Small intestine (tissue), 7 donors: Measurements from ENCODE around the gene PDE11A. TPM values are rescaled to one million over a fixed set of nuclear protein-coding genes. Genes with fewer than 3 reads are reported as not detected.
"Not testable (repeated sequence)": the region's sequence is repeated elsewhere in the genome, so short reads cannot be mapped to it uniquely, and the experiment has no call there.

ENCODE experiments used
- DNase-seq, 2 donors: peaks; one replicate each; pipeline versions ENCODE4 v3.0.0 to v3.0.0-alpha.2; 2013
- FAIRE-seq: peaks from 2 replicates; lab custom pipeline; 2012; peaks lifted over from hg19 to GRCh38; lab: Jason Lieb, UNC
- H3K27ac ChIP-seq, 3 donors: one replicate each; pipeline ENCODE4 v1.5.1; 2013; ENCODE audit warnings: low read length in 2 of 3, mild to moderate bottlenecking in 2 of 3, control low read depth in 1 of 3, inconsistent platforms in 1 of 3, low read depth in 1 of 3, moderate library complexity in 1 of 3
- H3K27me3 ChIP-seq, 3 donors: one replicate each; pipeline ENCODE4 v1.6.1; 2013; ENCODE audit warnings: low read length in 3 of 3, inconsistent platforms in 1 of 3; ENCODE audit not compliant: control insufficient read depth in 3 of 3, insufficient read depth in 3 of 3
- H3K36me3 ChIP-seq, 3 donors: one replicate each; pipeline ENCODE4 v1.6.1; 2013; ENCODE audit warnings: low read length in 3 of 3, inconsistent platforms in 1 of 3, low read depth in 1 of 3, mild to moderate bottlenecking in 1 of 3, moderate library complexity in 1 of 3; ENCODE audit not compliant: control insufficient read depth in 3 of 3, insufficient read depth in 2 of 3
- H3K4me1 ChIP-seq, 3 donors: one replicate each; pipeline ENCODE4 v1.6.1; 2013; ENCODE audit warnings: low read length in 2 of 3, inconsistent platforms in 1 of 3, low read depth in 1 of 3, mild to moderate bottlenecking in 1 of 3, moderate library complexity in 1 of 3; ENCODE audit not compliant: control insufficient read depth in 3 of 3, insufficient read depth in 2 of 3
- H3K4me3 ChIP-seq, 3 donors: one replicate each; pipeline ENCODE4 v1.5.1; 2013; ENCODE audit warnings: low read length in 3 of 3, control low read depth in 1 of 3, inconsistent platforms in 1 of 3, low read depth in 1 of 3, mild to moderate bottlenecking in 1 of 3, moderate library complexity in 1 of 3
- H3K9me3 ChIP-seq, 2 donors: one replicate each; pipeline ENCODE4 v1.6.1; 2013; ENCODE audit warnings: low read depth in 1 of 2, low read length in 1 of 2; ENCODE audit not compliant: control insufficient read depth in 2 of 2, insufficient read depth in 1 of 2
- WGBS, 3 donors: extraction: QIAGEN DNeasy Blood & Tissue Kit; methylation state at CpG; one replicate each; pipeline ENCODE4 v1.1.7; 2013; 5-methylcytosine and 5-hydroxymethylcytosine counted together
- polyA plus RNA-seq, 4 donors: library from polyadenylated mRNA; stranded (reverse) in 3 of 4; unstranded in 1 of 4; fragments of 200-250 nt in 3 of 4; fragments of 120-200 nt in 1 of 4; gene quantifications; one replicate each; pipeline versions ENCODE4 v1.2.1 to v1.2.3, GENCODE V29; 2013
- donor health status: healthy with polysubstance abuse.
- donor health status: control.
- donor health status: control.
- donor health status: Bipolar disorder and iron deficiency.
- donor health status: healthy.

PDE11A gene
- polyA plus RNA-seq, 4 donors = 0.27 to 3.8 (median 0.84) TPM

DNA sequence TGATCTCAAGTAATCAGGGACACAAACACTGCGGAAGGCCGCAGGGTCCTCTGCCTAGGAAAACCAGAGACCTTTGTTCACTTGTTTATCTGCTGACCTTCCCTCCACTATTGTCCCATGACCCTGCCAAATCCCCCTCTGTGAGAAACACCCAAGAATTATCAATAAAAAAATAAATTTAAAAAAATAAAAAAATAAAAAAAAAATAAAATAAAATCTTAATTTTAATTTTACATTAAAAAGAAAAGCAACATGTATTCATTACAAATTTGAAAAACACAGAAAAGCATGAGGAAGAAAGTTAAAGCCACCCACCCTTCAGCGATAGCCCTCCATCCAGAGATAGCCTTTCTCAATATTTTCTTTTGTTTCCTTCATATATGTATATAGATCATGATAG, 125.0 kb downstream of the PDE11A start:
- 97 to 100% (median 98%) methylated on average over 1 of the region's 3 CpGs for WGBS, 3 donors
- not testable (repeated sequence) for FAIRE-seq, H3K9me3 ChIP-seq, H3K27ac ChIP-seq, H3K36me3 ChIP-seq, H3K4me1 ChIP-seq, H3K27me3 ChIP-seq, DNase-seq, H3K4me3 ChIP-seq

DNA sequence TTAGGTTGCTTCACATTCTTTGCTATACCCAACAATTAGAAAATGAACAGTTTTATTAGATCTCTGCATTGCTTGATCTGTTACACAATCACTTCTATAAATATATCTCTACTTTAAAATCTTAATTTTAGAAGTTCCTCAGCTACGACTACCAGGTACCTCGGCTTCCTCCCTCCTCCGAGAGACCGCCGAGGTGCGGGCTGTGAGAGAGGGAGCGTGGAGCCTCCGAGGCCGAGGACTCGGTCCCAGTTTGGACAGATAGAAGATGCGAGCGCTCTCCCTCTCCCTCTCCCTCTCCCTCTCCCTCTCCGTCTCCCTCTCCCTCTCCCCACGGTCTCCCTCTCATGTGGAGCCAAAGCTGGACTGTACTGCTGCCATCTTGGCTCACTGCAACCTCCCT, 128.0 kb downstream of the PDE11A start:
- not testable (repeated sequence) for H3K36me3 ChIP-seq, FAIRE-seq, H3K4me3 ChIP-seq, H3K4me1 ChIP-seq, DNase-seq, H3K27ac ChIP-seq, H3K27me3 ChIP-seq, H3K9me3 ChIP-seq
- 95 to 98% (median 96%) methylated on average over 12 to 14 of the region's 14 CpGs for WGBS, 3 donors

GRCh38 chr2:177942731-177943130, 129.8 kb downstream of the PDE11A start:
- no peaks in the 10 kb centered on the region for H3K4me1 ChIP-seq
- H3K27me3 ChIP-seq = no peaks in the 10 kb centered on the region
- H3K9me3 ChIP-seq = no peaks in the 10 kb centered on the region
- H3K36me3 ChIP-seq = no peaks in the 10 kb centered on the region
- H3K4me3 ChIP-seq = no peak overlapping the region
- FAIRE-seq (no peak), DNase-seq (peak in 1 of 2 donors; percentile 45)
- WGBS, 3 donors = 30 to 60% (median 47%) methylated on average over 1 of the region's 1 CpG
- no peak overlapping the region for H3K27ac ChIP-seq

GRCh38 chr2:177939211-177939610, 133.4 kb downstream of the PDE11A start:
- H3K36me3 ChIP-seq = no peaks in the 10 kb centered on the region
- H3K4me3 ChIP-seq = no peak overlapping the region
- no peak for FAIRE-seq
- H3K27ac ChIP-seq = no peak overlapping the region
- WGBS, 3 donors = 84 to 93% (median 89%) methylated on average over 2 of the region's 2 CpGs
- DNase-seq = no peak
- H3K9me3 ChIP-seq = no peaks in the 10 kb centered on the region
- H3K27me3 ChIP-seq = no peaks in the 10 kb centered on the region
- no peaks in the 10 kb centered on the region for H3K4me1 ChIP-seq

GRCh38 chr2:177930916-177931315, 141.7 kb downstream of the PDE11A start:
- FAIRE-seq (no peak), DNase-seq (no peak)
- 71 to 79% (median 77%) methylated on average over 4 of the region's 4 CpGs for WGBS, 3 donors
- Histone ChIP-seq H3K27ac (no peak overlapping the region), H3K4me1 (no peaks in the 10 kb centered on the region), H3K9me3 (no peaks in the 10 kb centered on the region), H3K4me3 (no peak overlapping the region), H3K27me3 (no peaks in the 10 kb centered on the region), H3K36me3 (no peaks in the 10 kb centered on the region)

GRCh38 chr2:177929662-177930522, 142.7 kb downstream of the PDE11A start:
- no peak overlapping the region for H3K4me3 ChIP-seq
- no peak overlapping the region for H3K27ac ChIP-seq
- no peak for FAIRE-seq
- WGBS, 3 donors = 54 to 76% (median 58%) methylated on average over 2 of the region's 2 CpGs
- no peaks in the 10 kb centered on the region for H3K27me3 ChIP-seq
- H3K36me3 ChIP-seq = no peaks in the 10 kb centered on the region
- H3K9me3 ChIP-seq = no peaks in the 10 kb centered on the region
- peak in 1 of 2 donors; percentile 17 for DNase-seq
- H3K4me1 ChIP-seq = no peaks in the 10 kb centered on the region

DNA sequence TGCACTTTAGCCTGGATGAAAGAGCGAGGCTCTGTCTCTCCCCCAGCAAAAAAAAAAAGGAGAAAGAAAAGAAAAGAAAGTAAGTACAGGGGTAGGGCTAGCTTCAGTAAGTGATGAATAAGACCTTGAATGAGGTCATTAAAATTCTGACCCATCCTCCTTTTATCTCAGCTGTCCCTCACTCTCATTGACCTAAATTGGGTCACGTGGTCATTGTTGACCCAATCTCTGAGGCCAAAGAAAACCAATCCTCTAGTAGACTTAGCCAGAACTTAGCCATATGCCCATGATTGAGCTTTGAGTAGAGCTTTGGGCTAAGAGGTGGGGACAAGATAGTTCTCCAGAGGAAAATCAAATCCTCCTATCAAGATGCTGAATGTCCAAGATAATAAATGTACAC, 149.3 kb downstream of the PDE11A start:
- Histone ChIP-seq H3K4me1 (no peaks in the 10 kb centered on the region), H3K4me3 (no peak overlapping the region), H3K36me3 (no peaks in the 10 kb centered on the region), H3K27ac (no peak overlapping the region), H3K9me3 (no peaks in the 10 kb centered on the region), H3K27me3 (no peaks in the 10 kb centered on the region)
- no peak for FAIRE-seq
- WGBS, 3 donors = 74 to 85% (median 78%) methylated on average over 2 of the region's 2 CpGs
- DNase-seq = no peak

- Histone ChIP-seq H3K9me3 (no peaks in the 10 kb centered on the region), H3K27ac (no peak overlapping the region), H3K36me3 (no peaks in the 10 kb centered on the region), H3K27me3 (no peaks in the 10 kb centered on the region), H3K4me1 (no peaks in the 10 kb centered on the region), H3K4me3 (no peak overlapping the region)
- WGBS, 3 donors = 70 to 82% (median 75%) methylated on average over 3 of the region's 3 CpGs
- DNase-seq (no peak), FAIRE-seq (no peak)
Measured at GRCh38 chr2:177921726-177922125, 150.9 kb downstream of the PDE11A start.
